H9 (cell line): ENCODE results near the gene PTPRQ. TPM values are rescaled to one million over a fixed set of nuclear protein-coding genes. Genes with fewer than 3 reads are reported as not detected.

Experiments used
- DNase-seq: peaks from one replicate; pipeline ENCODE4 v3.0.0-alpha.2; 2017
- H2AFZ ChIP-seq: one replicate; pipeline ENCODE4 v1.6.1; 2013; ENCODE audit warnings: mild to moderate bottlenecking, low read length, control low read depth, moderate library complexity
- H2AK5ac ChIP-seq: 2 replicates; pipeline ENCODE4 v1.6.1; 2013; ENCODE audit warnings: low read length, control low read depth, mixed read lengths; ENCODE audit not compliant: insufficient read length
- H2BK120ac ChIP-seq: one replicate; pipeline ENCODE4 v1.6.1; 2013; ENCODE audit warnings: low read depth, mild to moderate bottlenecking, low read length, control low read depth, inconsistent platforms; ENCODE audit not compliant: poor library complexity, severe bottlenecking
- H2BK12ac ChIP-seq: 2 replicates; pipeline ENCODE4 v1.6.1; 2013; ENCODE audit warnings: low read length, control low read depth, mixed read lengths, low read depth; ENCODE audit not compliant: insufficient read length
- H2BK15ac ChIP-seq: 2 replicates; pipeline ENCODE4 v1.6.1; 2013; ENCODE audit warnings: low read depth, low read length, control low read depth
- H2BK20ac ChIP-seq: one replicate; pipeline ENCODE4 v1.6.1; 2013; ENCODE audit warnings: low read depth, mild to moderate bottlenecking, low read length, control low read depth, inconsistent platforms; ENCODE audit not compliant: poor library complexity, severe bottlenecking
- H2BK5ac ChIP-seq: 2 replicates; pipeline ENCODE4 v1.6.1; 2013; ENCODE audit warnings: low read length, control low read depth, mixed read lengths; ENCODE audit not compliant: insufficient read length
- H3K14ac ChIP-seq: 2 replicates; pipeline ENCODE4 v1.6.1; 2013; ENCODE audit warnings: low read length, control low read depth; ENCODE audit not compliant: insufficient read depth
- H3K18ac ChIP-seq: 2 replicates; pipeline ENCODE4 v1.6.1; 2013; ENCODE audit warnings: low read depth, mild to moderate bottlenecking, mixed read lengths, low read length, control low read depth; ENCODE audit not compliant: insufficient read length
- H3K23ac ChIP-seq: 2 replicates; pipeline ENCODE4 v1.6.1; 2013; ENCODE audit warnings: low read length, control low read depth, mixed read lengths, low read depth; ENCODE audit not compliant: insufficient read length
- H3K23me2 ChIP-seq: 2 replicates; pipeline ENCODE4 v1.6.1; 2013; ENCODE audit warnings: low read depth, mild to moderate bottlenecking, mixed read lengths, low read length, control low read depth; ENCODE audit not compliant: insufficient read length, poor library complexity, severe bottlenecking
- H3K27ac ChIP-seq: 2 replicates; pipeline ENCODE4 v1.5.1; 2013; ENCODE audit warnings: low read length, control low read depth, mixed read lengths, low read depth; ENCODE audit not compliant: insufficient read length
- H3K27me3 ChIP-seq: 2 replicates; pipeline ENCODE4 v1.6.1; 2013; ENCODE audit warnings: low read length, control low read depth, inconsistent platforms; ENCODE audit not compliant: insufficient read depth
- H3K4ac ChIP-seq: 2 replicates; pipeline ENCODE4 v1.6.1; 2013; ENCODE audit warnings: low read depth, mild to moderate bottlenecking, control low read depth, inconsistent platforms, low read length, moderate library complexity
- H3K4me1 ChIP-seq: 2 replicates; pipeline ENCODE4 v1.6.1; 2013; ENCODE audit warnings: low read length, control low read depth, inconsistent platforms; ENCODE audit not compliant: insufficient read depth
- H3K4me2 ChIP-seq: 2 replicates; pipeline ENCODE4 v1.6.1; 2013; ENCODE audit warnings: low read length, control low read depth, mixed read lengths; ENCODE audit not compliant: insufficient read length, insufficient read depth
- H3K56ac ChIP-seq: 2 replicates; pipeline ENCODE4 v1.6.1; 2013; ENCODE audit warnings: low read depth, mild to moderate bottlenecking, mixed read lengths, low read length, control low read depth; ENCODE audit not compliant: insufficient read length
- H3K79me1 ChIP-seq: 2 replicates; pipeline ENCODE4 v1.6.1; 2013; ENCODE audit warnings: low read depth, mild to moderate bottlenecking, moderate library complexity, low read length, control low read depth, inconsistent platforms; ENCODE audit not compliant: insufficient read depth, poor library complexity, severe bottlenecking
- H3K79me2 ChIP-seq: 2 replicates; pipeline ENCODE4 v1.6.1; 2013; ENCODE audit warnings: low read length, control low read depth, inconsistent platforms; ENCODE audit not compliant: insufficient read depth
- H3K9ac ChIP-seq: 2 replicates; pipeline ENCODE4 v1.6.1; 2013; ENCODE audit warnings: low read length, control low read depth, mixed read lengths; ENCODE audit not compliant: insufficient read length; ENCODE audit errors: extremely low read depth
- H3K9me3 ChIP-seq: one replicate; pipeline ENCODE4 v1.6.1; 2013; ENCODE audit warnings: low read depth, low read length, inconsistent platforms; ENCODE audit not compliant: control insufficient read depth
- H3T11ph ChIP-seq: one replicate; pipeline ENCODE4 v1.6.1; 2013; ENCODE audit warnings: mild to moderate bottlenecking, low read length, control low read depth, inconsistent platforms
- H4K20me1 ChIP-seq: one replicate; pipeline ENCODE4 v1.6.1; 2013; ENCODE audit not compliant: control insufficient read depth, insufficient read length, insufficient read depth
- H4K5ac ChIP-seq: 2 replicates; pipeline ENCODE4 v1.6.1; 2013; ENCODE audit warnings: low read depth, mild to moderate bottlenecking, mixed read lengths, low read length, control low read depth; ENCODE audit not compliant: insufficient read length
- H4K8ac ChIP-seq: replicated peaks from 2 replicates; pipeline ENCODE4 v1.6.1; 2013; ENCODE audit warnings: low read length, control low read depth, mixed read lengths, low read depth; ENCODE audit not compliant: insufficient read length
- H4K91ac ChIP-seq: 2 replicates; pipeline ENCODE4 v1.6.1; 2013; ENCODE audit warnings: low read depth, mild to moderate bottlenecking, moderate library complexity, mixed read lengths, low read length, control low read depth; ENCODE audit not compliant: insufficient read length
- H3K27ac Mint-ChIP-seq, 3 experiments: 2 replicates in 2 of 3; 3 replicates in 1 of 3; pipeline ENCODE4 v1.8.0; 2020 to 2021; ENCODE audit warnings: mixed read lengths in 3 of 3, mild to moderate bottlenecking in 1 of 3, moderate library complexity in 1 of 3
- H3K27me3 Mint-ChIP-seq: 2 replicates; pipeline ENCODE4 v1.8.0; 2021; ENCODE audit warnings: low read depth, mild to moderate bottlenecking, moderate library complexity, mixed read lengths
- H3K36me3 Mint-ChIP-seq, 3 experiments: 2 replicates in 2 of 3; 3 replicates in 1 of 3; pipeline ENCODE4 v1.8.0; 2020 to 2021; ENCODE audit warnings: low read depth in 3 of 3, mixed read lengths in 3 of 3; ENCODE audit not compliant: insufficient read depth in 1 of 3
- H3K4me1 Mint-ChIP-seq, 2 experiments: 2 replicates each; pipeline ENCODE4 v1.8.0; 2020; ENCODE audit warnings: mixed read lengths in 2 of 2
- H3K4me3 Mint-ChIP-seq, 2 experiments: 2 replicates in 1 of 2; 3 replicates in 1 of 2; pipeline ENCODE4 v1.8.0; 2020 to 2021; ENCODE audit warnings: mild to moderate bottlenecking in 2 of 2, mixed read lengths in 2 of 2, moderate library complexity in 1 of 2
- H3K9me3 Mint-ChIP-seq, 2 experiments: 2 replicates in 1 of 2; 3 replicates in 1 of 2; pipeline ENCODE4 v1.8.0; 2020; ENCODE audit warnings: mild to moderate bottlenecking in 2 of 2, mixed read lengths in 2 of 2, moderate library complexity in 1 of 2
- WGBS: extraction: QIAGEN DNeasy Blood & Tissue Kit; methylation state at CpG from one replicate; pipeline ENCODE4 v1.1.7; 2013; ENCODE audit warnings: missing lambda C conversion rate, low lambda C conversion rate, mixed read lengths; ENCODE audit not compliant: insufficient read length; ENCODE audit errors: extremely low coverage; 5-methylcytosine and 5-hydroxymethylcytosine counted together
- total RNA-seq: library from RNA; stranded (reverse); gene quantifications from 2 replicates; pipeline ENCODE4 v1.2.1, GENCODE V29; 2021
- TF ChIP-seq, protein P1 (sequence below): fragments of 200-600 bp; sonication (generic); conservative IDR thresholded peaks from 3 replicates; pipeline ENCODE4 v1.8.0; 2021; ENCODE audit warnings: antibody characterized with exemption, mild to moderate bottlenecking

The PTPRQ gene
- total RNA-seq, 1 experiment from 2014 or later = not detected

DNA sequence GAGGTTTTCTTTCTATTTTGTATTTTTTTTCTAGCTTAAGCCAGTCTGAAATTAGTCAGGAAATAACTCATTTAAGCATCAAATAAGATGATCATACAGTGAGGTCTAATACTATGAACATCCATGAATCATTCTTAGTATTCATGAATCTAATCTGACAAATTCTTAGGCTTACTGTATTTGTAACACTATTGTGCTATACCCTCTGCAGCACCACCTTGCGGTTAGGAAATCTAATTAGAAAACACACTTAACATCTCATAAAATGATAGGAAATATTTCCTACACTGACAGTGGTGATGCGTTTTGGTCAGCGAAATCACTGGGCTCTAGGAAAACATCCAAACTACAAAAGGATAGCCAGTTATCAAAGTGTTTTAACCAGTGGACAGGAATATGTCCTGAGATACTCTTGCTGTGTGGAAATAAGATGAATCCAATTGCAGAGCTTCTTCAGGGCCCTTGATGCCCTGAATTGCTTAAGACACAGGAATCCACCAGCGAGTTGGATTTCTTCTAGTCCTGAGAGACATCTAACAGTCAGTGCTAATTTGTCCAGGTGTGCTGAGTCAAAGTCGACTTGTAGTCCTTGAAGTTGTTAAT, 154.1 kb downstream of the PTPRQ start:
- Histone ChIP-seq H3K56ac (no peak overlapping the region), H2BK5ac (no peak overlapping the region), H3T11ph (no peak overlapping the region), H4K8ac (no peak overlapping the region), H3K23ac (no peak overlapping the region), H2BK15ac (no peak overlapping the region), H3K79me1 (no peaks in the 10 kb centered on the region), H3K9ac (no peak overlapping the region), H3K23me2 (no peaks in the 10 kb centered on the region), H3K14ac (no peak overlapping the region), H2BK20ac (no peak overlapping the region), H3K4me2 (no peak overlapping the region), H3K18ac (no peak overlapping the region), H3K27ac (no peak overlapping the region), H2BK12ac (no peak overlapping the region), H2BK120ac (no peak overlapping the region), H4K91ac (no peak overlapping the region), H2AFZ (no peak overlapping the region), H4K5ac (no peak overlapping the region), H3K4ac (no peak overlapping the region), H3K9me3 (no peaks in the 10 kb centered on the region), H2AK5ac (no peak overlapping the region), H3K27me3 (no peaks in the 10 kb centered on the region), H3K4me1 (no peaks in the 10 kb centered on the region), H3K79me2 (no peaks in the 10 kb centered on the region), H4K20me1 (no peaks in the 10 kb centered on the region)
- no peak for DNase-seq
- TF ChIP-seq, protein P1, sequence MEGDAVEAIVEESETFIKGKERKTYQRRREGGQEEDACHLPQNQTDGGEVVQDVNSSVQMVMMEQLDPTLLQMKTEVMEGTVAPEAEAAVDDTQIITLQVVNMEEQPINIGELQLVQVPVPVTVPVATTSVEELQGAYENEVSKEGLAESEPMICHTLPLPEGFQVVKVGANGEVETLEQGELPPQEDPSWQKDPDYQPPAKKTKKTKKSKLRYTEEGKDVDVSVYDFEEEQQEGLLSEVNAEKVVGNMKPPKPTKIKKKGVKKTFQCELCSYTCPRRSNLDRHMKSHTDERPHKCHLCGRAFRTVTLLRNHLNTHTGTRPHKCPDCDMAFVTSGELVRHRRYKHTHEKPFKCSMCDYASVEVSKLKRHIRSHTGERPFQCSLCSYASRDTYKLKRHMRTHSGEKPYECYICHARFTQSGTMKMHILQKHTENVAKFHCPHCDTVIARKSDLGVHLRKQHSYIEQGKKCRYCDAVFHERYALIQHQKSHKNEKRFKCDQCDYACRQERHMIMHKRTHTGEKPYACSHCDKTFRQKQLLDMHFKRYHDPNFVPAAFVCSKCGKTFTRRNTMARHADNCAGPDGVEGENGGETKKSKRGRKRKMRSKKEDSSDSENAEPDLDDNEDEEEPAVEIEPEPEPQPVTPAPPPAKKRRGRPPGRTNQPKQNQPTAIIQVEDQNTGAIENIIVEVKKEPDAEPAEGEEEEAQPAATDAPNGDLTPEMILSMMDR = peak; percentile 69
- no peak overlapping the region for H3K27ac Mint-ChIP-seq
- H3K27me3 Mint-ChIP-seq = no peaks in the 10 kb centered on the region
- H3K36me3 Mint-ChIP-seq = no peaks in the 10 kb centered on the region
- no peaks in the 10 kb centered on the region for H3K9me3 Mint-ChIP-seq
- peaks cover 5 to 6% of the 10 kb centered on the region in 2 experiments; a peak in 2 of 4 replicates for H3K4me1 Mint-ChIP-seq
- H3K4me3 Mint-ChIP-seq = no peak overlapping the region
- no CpG with 5 or more reads among the region's 5 CpGs for WGBS
